Endothelial cell (in vitro differentiated cells): ENCODE results near the gene C1orf159. TPM values are rescaled to one million over a fixed set of nuclear protein-coding genes. Genes with fewer than 3 reads are reported as not detected.

Source experiments
- DNase-seq: peaks from one replicate; pipeline ENCODE4 v3.0.0; 2021; ENCODE audit warnings: low spot score
- H3K27ac Mint-ChIP-seq: one replicate; pipeline ENCODE4 v1.8.0; 2021; ENCODE audit warnings: mixed read lengths, inconsistent platforms; ENCODE audit not compliant: unreplicated experiment
- H3K27me3 Mint-ChIP-seq: one replicate; pipeline ENCODE4 v1.8.0; 2021; ENCODE audit warnings: mild to moderate bottlenecking, moderate library complexity, mixed read lengths, inconsistent platforms; ENCODE audit not compliant: unreplicated experiment
- H3K36me3 Mint-ChIP-seq: one replicate; pipeline ENCODE4 v1.8.0; 2021; ENCODE audit warnings: mild to moderate bottlenecking, low read depth, mixed read lengths, inconsistent platforms; ENCODE audit not compliant: unreplicated experiment
- H3K4me1 Mint-ChIP-seq: one replicate; pipeline ENCODE4 v1.8.0; 2021; ENCODE audit warnings: mild to moderate bottlenecking, mixed read lengths, inconsistent platforms; ENCODE audit not compliant: unreplicated experiment
- H3K4me3 Mint-ChIP-seq: one replicate; pipeline ENCODE4 v1.8.0; 2021; ENCODE audit warnings: mild to moderate bottlenecking, mixed read lengths, inconsistent platforms; ENCODE audit not compliant: unreplicated experiment
- H3K9me3 Mint-ChIP-seq: one replicate; pipeline ENCODE4 v1.8.0; 2021; ENCODE audit warnings: mixed read lengths, inconsistent platforms; ENCODE audit not compliant: unreplicated experiment
- total RNA-seq: library from RNA; stranded (reverse); fragmentation: NEBNext Ultra II Directional; extraction: Animal tissue kit (Norgen Biotek cat#: 25700); gene quantifications from one replicate; pipeline ENCODE4 v1.2.1, GENCODE V29; 2021; ENCODE audit not compliant: unreplicated experiment
- TF ChIP-seq, protein P1 (sequence below): fragments of 200-600 bp; sonication (generic); IDR thresholded peaks from one replicate; pipeline ENCODE4 v1.5.0; 2021; ENCODE audit warnings: antibody characterized with exemption; ENCODE audit not compliant: unreplicated experiment

C1orf159 gene
- total RNA-seq, 1 donor from 2014 or later = 16.6 TPM

DNA sequence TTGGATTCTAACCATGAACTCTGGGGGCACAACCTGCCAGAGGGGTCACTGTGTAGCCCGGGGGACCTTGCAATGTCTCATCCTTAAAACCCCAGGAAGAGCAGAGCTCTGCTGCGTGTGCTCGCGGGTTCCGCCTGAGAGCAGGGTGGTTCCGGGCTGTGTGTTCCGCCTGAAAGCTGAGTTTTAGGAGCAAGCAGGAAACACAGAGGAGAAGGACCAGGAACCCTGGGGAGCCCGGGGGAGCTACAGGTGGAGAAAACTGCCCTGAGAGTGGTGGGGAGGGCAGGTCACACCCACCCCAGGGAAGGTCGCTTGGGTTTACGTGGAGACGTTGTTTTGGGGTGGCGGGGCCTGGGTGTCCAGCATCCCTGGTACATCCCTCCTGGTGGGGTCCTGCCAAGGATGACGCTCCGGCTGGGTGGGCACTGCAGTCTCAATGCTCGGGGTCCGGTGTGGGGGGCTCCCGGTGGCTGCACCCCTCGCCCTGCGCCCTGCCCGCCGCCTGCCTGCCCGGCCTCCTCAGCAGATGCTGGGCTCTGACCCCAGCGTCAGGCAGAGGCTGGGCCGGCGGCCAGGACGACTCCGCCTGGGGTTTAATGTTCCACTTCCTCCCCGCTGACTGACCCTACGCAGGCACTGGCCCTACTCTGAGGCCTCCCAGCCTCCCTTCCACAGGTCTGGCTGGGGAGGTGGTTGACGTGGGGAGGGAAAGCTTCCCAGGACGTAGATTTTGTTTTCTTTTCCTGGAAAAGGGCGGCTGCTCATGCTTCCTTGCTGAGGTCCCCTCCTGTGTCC lies 17.3 kb upstream of the C1orf159 start:
- Mint-ChIP-seq H3K27ac (no peak overlapping the region), H3K27me3 (no peaks in the 10 kb centered on the region), H3K36me3 (no peaks in the 10 kb centered on the region), H3K4me3 (no peak overlapping the region), H3K4me1 (no peaks in the 10 kb centered on the region), H3K9me3 (no peaks in the 10 kb centered on the region)
- TF ChIP-seq, protein P1, sequence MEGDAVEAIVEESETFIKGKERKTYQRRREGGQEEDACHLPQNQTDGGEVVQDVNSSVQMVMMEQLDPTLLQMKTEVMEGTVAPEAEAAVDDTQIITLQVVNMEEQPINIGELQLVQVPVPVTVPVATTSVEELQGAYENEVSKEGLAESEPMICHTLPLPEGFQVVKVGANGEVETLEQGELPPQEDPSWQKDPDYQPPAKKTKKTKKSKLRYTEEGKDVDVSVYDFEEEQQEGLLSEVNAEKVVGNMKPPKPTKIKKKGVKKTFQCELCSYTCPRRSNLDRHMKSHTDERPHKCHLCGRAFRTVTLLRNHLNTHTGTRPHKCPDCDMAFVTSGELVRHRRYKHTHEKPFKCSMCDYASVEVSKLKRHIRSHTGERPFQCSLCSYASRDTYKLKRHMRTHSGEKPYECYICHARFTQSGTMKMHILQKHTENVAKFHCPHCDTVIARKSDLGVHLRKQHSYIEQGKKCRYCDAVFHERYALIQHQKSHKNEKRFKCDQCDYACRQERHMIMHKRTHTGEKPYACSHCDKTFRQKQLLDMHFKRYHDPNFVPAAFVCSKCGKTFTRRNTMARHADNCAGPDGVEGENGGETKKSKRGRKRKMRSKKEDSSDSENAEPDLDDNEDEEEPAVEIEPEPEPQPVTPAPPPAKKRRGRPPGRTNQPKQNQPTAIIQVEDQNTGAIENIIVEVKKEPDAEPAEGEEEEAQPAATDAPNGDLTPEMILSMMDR = no peak
- no peak for DNase-seq

DNA sequence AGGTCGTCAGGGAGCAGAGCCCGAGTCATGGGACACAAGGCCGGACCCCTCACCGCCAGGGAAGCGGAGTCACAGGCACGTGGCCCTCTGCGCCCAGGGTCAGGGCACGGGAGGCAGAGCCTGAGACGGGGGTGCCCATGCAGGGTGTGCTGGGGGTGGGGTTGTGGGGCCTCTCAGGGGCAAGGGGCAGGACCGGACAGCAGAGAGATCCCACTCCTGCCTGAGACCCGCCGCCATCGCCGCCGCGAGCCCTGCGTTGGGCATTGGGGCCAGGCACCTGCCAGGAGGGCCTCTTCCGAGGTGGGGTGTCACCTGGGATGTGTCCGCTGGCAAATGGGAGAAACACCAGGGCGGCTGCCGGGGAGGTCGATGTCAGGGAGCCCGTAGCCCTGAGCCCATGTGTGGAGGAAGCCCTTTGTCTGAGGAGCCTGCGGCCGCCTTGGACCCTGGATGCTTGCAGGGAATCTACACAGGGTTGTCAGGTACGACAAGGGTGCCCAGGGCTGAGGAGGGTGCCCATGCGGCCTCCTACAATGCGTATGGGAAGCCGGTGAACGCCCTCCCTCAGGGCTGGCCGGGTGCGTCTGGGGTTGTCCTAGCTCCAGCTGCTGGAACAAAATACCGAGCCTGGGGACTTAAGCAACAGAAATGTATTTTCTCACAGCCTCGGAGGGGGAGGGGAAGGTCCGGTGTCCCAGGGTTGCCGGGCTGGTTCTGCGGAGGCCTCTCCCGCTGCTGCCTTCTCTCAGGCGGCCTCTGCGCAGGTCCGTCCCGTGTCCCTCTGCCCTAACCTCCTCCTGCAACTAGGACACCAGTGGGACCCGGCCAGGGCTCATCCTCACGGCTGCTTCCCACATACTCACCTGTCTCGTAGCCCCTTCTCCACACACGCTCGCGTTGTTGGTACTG lies 16.4 kb upstream of the C1orf159 start:
- Mint-ChIP-seq H3K27ac (no peak overlapping the region), H3K27me3 (no peaks in the 10 kb centered on the region), H3K36me3 (no peaks in the 10 kb centered on the region), H3K4me3 (no peak overlapping the region), H3K4me1 (no peaks in the 10 kb centered on the region), H3K9me3 (no peaks in the 10 kb centered on the region)
- no peak for DNase-seq
- TF ChIP-seq, protein P1 = no peak

DNA sequence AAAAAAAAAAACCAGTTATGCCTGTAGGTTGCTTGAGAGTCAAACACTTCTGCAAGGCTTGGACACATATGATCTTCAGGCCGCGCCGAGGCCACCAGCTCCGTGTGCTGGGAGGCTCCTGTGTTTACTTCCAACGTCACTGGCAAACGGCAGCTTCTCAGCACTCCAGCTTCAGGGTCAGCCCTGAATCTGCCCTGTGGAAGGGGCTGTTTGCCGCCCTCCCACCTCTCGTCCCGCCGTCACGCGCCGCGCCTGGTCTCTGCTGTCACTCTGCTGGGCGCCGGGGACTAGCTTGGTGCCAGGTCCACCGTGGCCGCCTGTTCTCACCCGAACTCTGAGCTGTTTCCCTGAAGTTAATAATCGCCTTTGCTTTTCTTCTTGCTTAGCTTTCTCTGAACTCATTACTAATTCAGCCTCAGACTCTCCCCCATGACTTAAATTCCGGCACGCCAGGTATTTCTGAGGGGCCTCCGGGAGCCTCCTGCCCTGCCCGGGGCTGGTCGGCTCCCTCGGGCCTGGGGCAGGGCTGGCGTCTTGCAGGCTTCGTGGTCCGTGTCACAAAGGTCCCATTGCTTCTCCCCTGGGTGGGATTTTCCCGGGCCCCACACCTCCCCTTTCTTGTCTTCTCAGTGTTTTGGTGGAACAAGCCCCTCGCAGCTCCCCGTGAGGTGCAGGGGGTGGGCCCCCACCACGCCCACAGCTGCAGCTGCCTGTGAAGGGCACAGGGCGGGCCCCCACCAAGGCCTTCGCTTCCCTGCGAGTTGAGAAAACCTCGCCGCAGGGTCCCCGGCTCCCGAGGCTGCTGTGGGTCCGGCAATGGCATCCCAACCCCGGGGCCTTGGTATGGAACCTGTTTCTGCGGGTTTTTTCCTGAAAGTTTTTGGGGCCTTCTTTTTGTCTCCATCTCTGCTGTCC lies 14.6 kb upstream of the C1orf159 start:
- no peaks in the 10 kb centered on the region for H3K9me3 Mint-ChIP-seq
- H3K27ac Mint-ChIP-seq = no peak overlapping the region
- no peaks in the 10 kb centered on the region for H3K4me1 Mint-ChIP-seq
- no peaks in the 10 kb centered on the region for H3K36me3 Mint-ChIP-seq
- no peak overlapping the region for H3K4me3 Mint-ChIP-seq
- DNase-seq = no peak
- H3K27me3 Mint-ChIP-seq = peaks cover 3% of the 10 kb centered on the region
- TF ChIP-seq, protein P1 = no peak

DNA sequence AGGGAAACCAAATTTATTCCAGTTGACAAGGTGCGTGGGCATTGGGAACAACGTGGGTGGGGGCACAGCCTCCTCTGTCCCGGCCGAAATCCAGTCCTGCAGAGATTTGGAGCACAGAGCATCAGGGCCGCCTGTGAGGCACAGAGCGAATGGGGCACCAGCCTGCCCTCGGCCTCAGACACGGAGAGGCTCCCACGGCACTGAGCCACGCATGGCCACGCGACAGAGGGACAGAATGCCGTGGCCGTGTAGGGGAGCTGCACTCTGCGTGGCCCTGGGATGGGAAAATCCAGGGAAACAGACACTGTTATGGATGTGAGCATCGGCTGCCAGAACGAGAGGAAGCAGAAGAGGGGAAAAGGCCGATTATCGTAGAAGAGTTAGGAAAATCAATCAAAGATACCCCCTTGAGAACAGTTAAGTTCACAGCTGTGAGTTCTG lies 13.5 kb upstream of the C1orf159 start:
- Mint-ChIP-seq H3K4me1 (no peaks in the 10 kb centered on the region), H3K27ac (no peak overlapping the region), H3K9me3 (no peaks in the 10 kb centered on the region), H3K4me3 (no peak overlapping the region), H3K27me3 (peaks cover 3% of the 10 kb centered on the region), H3K36me3 (no peaks in the 10 kb centered on the region)
- TF ChIP-seq, protein P1 = no peak
- DNase-seq = no peak
